Duodenal mucosa (tissue), 2 donors: ENCODE results near the gene SAMD7.

ENCODE experiments used
- H3K27ac ChIP-seq: one replicate; pipeline ENCODE4 v1.7.0; 2013; ENCODE audit warnings: low read depth, low read length
- H3K27me3 ChIP-seq, 2 donors: one replicate each; pipeline ENCODE4 v1.7.0; 2013; ENCODE audit warnings: low read length in 2 of 2, control low read depth in 1 of 2; ENCODE audit not compliant: insufficient read depth in 2 of 2, control insufficient read depth in 1 of 2
- H3K36me3 ChIP-seq, 2 donors: one replicate each; pipeline ENCODE4 v1.7.0; 2013; ENCODE audit warnings: low read length in 2 of 2, control low read depth in 1 of 2; ENCODE audit not compliant: insufficient read depth in 2 of 2, control insufficient read depth in 1 of 2
- H3K4me1 ChIP-seq, 2 donors: one replicate each; pipeline ENCODE4 v1.7.0; 2013; ENCODE audit warnings: low read length in 2 of 2, control low read depth in 1 of 2; ENCODE audit not compliant: insufficient read depth in 2 of 2, control insufficient read depth in 1 of 2
- H3K4me3 ChIP-seq, 2 donors: one replicate each; pipeline ENCODE4 v1.7.0; 2013; ENCODE audit warnings: low read length in 2 of 2, low read depth in 1 of 2
- H3K9ac ChIP-seq, 2 donors: one replicate each; pipeline ENCODE4 v1.7.0; 2013; ENCODE audit warnings: low read length in 2 of 2, low read depth in 1 of 2
- H3K9me3 ChIP-seq, 2 donors: one replicate each; pipeline ENCODE4 v1.7.0; 2013; ENCODE audit warnings: low read length in 2 of 2, control low read depth in 1 of 2; ENCODE audit not compliant: control insufficient read depth in 1 of 2

SAMD7 gene

DNA sequence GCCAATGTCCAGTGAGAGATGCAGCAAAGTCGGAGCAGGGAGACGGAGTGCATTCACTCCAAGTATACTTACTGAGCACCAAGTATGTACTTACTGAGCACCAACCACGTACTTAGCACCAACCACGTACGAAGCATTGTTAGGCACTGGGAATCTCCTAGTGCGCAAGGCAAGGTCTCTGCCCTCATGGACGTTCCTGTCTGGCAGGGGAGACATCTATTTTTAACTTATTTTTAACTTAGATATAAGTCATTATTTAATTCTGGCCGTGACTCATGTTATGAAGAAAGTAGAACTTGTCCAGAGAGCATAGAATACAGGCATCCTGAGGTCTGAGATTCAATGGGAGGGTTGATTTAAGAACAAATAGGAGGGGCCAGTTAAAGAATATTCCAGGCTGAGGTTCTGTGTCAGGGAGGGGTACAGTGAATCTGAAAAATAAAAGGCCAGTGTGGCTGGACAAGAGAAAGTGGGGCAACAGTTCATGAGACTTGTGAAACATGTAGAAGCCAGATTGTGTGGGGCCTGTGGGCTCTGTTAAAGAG lies 32.3 kb upstream of the SAMD7 start:
- H3K36me3 ChIP-seq = no peaks in the 10 kb centered on the region
- no peak overlapping the region for H3K4me3 ChIP-seq
- H3K4me1 ChIP-seq = peaks cover 0 to 6% of the 10 kb centered on the region in 2 donors
- no peaks in the 10 kb centered on the region for H3K9me3 ChIP-seq
- H3K27me3 ChIP-seq = no peaks in the 10 kb centered on the region
- no peak overlapping the region for H3K9ac ChIP-seq
- no peak overlapping the region for H3K27ac ChIP-seq

DNA sequence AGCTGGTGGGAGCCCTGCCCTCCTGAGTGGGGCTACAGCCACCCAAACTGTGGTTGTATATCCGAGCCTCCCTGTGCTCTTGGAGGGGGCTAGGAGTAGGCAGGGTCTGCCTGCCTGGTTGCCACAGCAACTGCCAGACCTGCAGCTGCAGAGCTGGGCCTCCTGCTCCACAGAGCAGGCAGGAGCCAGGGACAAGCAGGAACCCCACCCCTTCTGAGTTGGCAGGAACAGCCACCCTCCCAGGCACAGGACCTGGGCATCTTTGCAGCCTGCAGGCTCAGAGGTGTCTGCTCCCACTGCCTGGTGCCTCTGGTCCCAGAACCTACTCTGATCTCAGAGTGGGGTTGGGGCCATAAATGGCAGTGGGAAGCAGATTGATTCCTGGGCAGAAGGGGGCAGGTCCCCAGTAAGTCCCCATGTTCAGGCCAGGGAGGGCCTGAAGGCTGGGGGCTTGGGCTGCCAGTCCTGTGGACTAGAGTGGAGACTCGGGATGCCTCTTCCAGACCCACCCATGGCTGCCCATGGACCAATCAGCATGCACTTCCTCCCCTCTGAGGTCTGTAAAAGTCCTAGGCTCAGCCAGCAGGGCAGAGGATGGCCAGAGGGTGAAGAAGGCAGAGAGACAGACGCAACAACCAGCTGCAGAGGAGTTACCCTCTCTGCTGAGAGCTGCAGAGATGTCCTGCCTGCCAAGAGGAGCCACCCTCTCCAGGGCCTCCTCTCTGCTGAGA lies 31.4 kb upstream of the SAMD7 start:
- Histone ChIP-seq H3K27me3 (no peaks in the 10 kb centered on the region), H3K4me1 (peaks cover 0 to 6% of the 10 kb centered on the region in 2 donors), H3K36me3 (no peaks in the 10 kb centered on the region), H3K9me3 (no peaks in the 10 kb centered on the region), H3K27ac (no peak overlapping the region), H3K9ac (no peak overlapping the region), H3K4me3 (no peak overlapping the region)

DNA sequence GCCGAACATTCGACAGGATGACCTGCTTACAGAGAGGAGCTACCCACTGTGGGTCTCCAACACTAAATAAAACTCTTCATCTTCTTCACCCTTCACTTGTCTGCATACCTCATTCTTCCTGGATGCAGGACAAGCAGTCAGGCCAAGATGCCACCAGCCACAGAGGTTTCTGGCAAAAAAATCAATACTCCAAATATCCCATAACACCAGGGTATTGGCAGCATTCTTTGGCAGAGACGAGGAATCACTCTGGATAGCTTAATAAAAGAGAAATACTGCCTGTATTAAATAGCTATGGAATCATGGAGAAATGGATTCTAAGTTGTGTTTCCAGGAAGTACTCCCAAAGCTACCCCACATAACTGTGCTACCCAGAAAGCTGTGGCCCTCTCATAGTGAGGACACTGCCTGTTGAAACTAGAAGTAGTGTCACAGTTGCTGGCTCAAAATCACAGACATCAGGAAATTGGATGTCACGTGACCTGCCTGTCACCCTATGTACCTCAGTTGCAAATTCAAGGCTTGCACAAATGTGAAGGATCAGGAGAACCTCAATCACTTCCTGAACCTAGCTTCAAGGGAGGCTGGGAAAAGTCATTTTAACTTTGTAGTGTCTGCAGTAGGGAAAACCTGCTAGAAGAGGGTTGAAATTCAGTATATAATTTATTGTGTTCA lies 30.7 kb upstream of the SAMD7 start:
- Histone ChIP-seq H3K36me3 (no peaks in the 10 kb centered on the region), H3K9ac (no peak overlapping the region), H3K27ac (no peak overlapping the region), H3K4me3 (no peak overlapping the region), H3K9me3 (no peaks in the 10 kb centered on the region), H3K27me3 (no peaks in the 10 kb centered on the region), H3K4me1 (peaks cover 0 to 6% of the 10 kb centered on the region in 2 donors)

DNA sequence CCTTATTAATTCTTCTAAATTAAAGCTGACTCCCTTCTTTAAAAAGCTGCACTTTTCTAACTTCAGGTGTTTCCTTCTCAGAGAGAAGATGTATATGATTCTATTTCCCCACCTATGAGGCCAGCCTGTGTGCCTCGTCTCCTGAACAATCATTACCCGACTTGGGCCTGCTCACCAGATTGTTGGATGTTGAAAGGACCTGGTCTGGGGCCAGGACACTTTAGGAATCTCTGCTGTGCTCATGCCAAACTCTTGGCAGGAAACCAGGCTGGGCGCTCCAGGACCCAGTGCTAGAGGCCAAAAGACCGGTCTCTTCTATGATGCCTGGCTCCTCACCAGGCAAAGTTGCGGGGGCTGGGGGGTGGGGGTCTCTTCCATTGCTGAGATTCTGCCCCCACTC lies 24.7 kb upstream of the SAMD7 start:
- Histone ChIP-seq H3K9me3 (no peaks in the 10 kb centered on the region), H3K27ac (no peak overlapping the region), H3K27me3 (no peaks in the 10 kb centered on the region), H3K36me3 (no peaks in the 10 kb centered on the region), H3K4me1 (no peaks in the 10 kb centered on the region), H3K9ac (no peak overlapping the region), H3K4me3 (no peak overlapping the region)

DNA sequence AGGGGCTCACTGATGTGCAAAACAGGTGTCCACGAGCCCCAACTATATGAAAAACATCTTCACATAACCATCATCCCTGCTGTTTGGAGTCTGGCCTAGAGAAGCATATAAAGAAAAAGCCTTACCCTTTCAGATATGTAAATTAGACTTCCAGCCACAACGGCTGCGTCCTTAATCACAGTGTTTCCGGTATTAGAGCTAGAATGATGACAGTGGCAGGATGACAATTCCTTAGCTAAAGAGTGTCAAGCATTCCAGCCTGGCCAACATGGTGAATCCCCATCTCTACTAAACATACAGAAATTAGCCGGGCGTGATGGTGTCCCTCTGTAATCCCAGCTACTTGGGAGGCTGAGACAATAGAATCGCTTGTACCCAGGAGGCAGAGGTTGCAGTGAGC lies 19.5 kb upstream of the SAMD7 start:
- H3K36me3 ChIP-seq = no peaks in the 10 kb centered on the region
- H3K9ac ChIP-seq = no peak overlapping the region
- no peaks in the 10 kb centered on the region for H3K4me1 ChIP-seq
- no peak overlapping the region for H3K27ac ChIP-seq
- no peaks in the 10 kb centered on the region for H3K27me3 ChIP-seq
- H3K9me3 ChIP-seq = no peaks in the 10 kb centered on the region
- no peak overlapping the region for H3K4me3 ChIP-seq

DNA sequence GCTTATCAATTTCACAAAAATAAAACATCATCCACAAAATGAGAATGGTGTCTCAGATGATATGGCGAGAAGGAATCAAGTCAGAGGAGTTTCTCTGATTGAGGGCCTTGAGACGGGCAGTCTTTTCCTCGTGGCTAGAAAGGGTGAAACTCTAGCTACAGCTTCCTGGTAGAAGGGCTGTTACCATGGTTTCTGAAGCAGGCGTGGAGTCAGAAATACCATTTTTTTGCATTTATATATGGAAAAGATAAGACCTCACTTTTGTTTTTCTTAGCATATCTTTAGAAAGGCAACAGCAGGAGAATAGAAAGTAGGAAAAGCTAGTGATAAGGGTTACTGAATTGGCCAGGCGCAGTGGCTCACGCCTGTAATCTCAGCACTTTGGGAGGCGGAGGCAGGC lies 17.3 kb upstream of the SAMD7 start:
- Histone ChIP-seq H3K9ac (no peak overlapping the region), H3K27me3 (no peaks in the 10 kb centered on the region), H3K27ac (no peak overlapping the region), H3K9me3 (no peaks in the 10 kb centered on the region), H3K36me3 (no peaks in the 10 kb centered on the region), H3K4me3 (no peak overlapping the region), H3K4me1 (no peaks in the 10 kb centered on the region)

DNA sequence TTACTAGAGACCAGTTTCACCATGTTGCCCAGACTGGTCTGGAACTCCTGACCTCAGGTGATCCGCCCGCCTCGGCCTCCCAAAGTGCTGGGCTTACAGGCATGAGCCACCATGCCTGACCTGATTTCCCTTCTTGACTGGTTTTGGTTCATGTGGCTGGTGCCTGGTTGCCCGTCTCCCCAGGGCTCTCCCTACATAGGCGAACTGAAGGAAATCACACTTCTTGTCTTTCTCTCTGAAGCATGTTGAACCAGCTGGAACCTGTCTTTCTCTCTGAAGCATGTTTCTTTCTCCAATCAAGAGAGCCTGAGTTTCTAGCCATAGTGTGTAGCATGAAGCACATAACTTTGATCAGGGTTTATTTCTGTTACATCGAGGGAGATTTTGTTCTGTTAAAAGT lies 16.3 kb upstream of the SAMD7 start:
- no peaks in the 10 kb centered on the region for H3K9me3 ChIP-seq
- H3K4me1 ChIP-seq = no peaks in the 10 kb centered on the region
- H3K4me3 ChIP-seq = no peak overlapping the region
- no peak overlapping the region for H3K9ac ChIP-seq
- no peaks in the 10 kb centered on the region for H3K27me3 ChIP-seq
- H3K36me3 ChIP-seq = no peaks in the 10 kb centered on the region
- H3K27ac ChIP-seq = no peak overlapping the region

DNA sequence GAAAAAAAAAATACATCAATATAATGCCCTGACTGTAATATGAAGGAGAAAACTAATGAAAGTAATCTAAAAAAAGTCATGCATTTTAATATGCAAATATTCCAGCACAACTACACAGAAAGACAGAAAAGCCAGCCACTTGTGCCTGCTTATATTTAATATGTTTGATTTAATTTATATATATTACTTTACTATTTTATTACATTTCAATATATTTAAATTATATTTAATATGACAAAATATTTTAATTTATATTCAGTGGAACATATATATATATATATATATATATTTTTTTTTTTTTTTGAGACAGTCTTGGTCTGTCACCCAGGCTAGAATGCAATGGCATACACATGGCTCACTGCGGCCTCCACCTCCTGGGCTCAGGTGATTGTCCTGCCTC lies 14.1 kb upstream of the SAMD7 start:
- H3K4me1 ChIP-seq = no peaks in the 10 kb centered on the region
- no peak overlapping the region for H3K4me3 ChIP-seq
- no peak overlapping the region for H3K27ac ChIP-seq
- no peaks in the 10 kb centered on the region for H3K36me3 ChIP-seq
- H3K27me3 ChIP-seq = no peaks in the 10 kb centered on the region
- H3K9ac ChIP-seq = no peak overlapping the region
- peaks cover 3 to 18% of the 10 kb centered on the region in 2 donors for H3K9me3 ChIP-seq

DNA sequence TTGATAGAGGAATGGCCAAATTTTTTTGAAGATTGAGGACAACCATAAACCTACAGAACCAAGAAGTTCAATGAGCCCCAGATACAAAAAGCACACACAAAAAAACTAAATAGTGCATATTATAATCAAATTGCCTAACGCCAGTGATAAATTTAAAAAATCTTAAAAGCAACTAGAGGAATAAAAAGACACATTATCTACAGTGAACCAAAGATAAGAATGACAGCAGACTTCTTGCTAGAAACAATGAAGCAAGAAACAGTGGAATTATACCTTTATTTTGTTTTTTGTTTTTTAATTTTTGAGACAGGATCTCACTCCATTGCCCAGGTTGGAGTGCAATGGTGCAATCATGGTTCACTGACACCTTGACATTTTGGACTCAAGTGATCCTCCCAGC lies 9.9 kb upstream of the SAMD7 start:
- H3K9me3 ChIP-seq = peaks cover 3 to 19% of the 10 kb centered on the region in 2 donors
- H3K27ac ChIP-seq = no peak overlapping the region
- H3K4me1 ChIP-seq = peaks cover 0 to 7% of the 10 kb centered on the region in 2 donors
- no peaks in the 10 kb centered on the region for H3K36me3 ChIP-seq
- H3K27me3 ChIP-seq = no peaks in the 10 kb centered on the region
- H3K4me3 ChIP-seq = no peak overlapping the region
- H3K9ac ChIP-seq = no peak overlapping the region

DNA sequence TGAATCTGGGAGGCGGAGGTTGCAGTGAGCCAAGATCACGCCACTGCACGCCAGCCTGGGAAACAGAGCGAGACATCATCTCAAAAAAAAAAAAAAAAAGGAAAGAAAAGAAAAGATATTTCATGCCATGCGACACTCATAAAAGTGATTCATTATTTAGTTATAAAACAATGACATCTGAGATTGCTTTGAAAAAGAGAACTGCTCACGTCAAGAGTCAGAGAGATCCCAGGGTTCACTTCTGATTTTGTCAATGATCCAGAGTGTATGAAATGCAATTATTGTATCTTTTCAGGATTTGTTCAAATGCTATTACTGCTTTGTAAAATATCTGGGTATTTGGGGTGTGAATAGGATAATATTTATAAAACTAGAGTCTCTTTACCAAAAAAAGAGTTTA lies 6.0 kb upstream of the SAMD7 start:
- no peak overlapping the region for H3K4me3 ChIP-seq

More for the DNA sequence above, 6.0 kb upstream of the SAMD7 start:
- no peaks in the 10 kb centered on the region for H3K27me3 ChIP-seq
- H3K27ac ChIP-seq = no peak overlapping the region
- H3K9me3 ChIP-seq = peaks cover 3 to 19% of the 10 kb centered on the region in 2 donors
- H3K9ac ChIP-seq = no peak overlapping the region
- no peaks in the 10 kb centered on the region for H3K36me3 ChIP-seq
- peaks cover 0 to 7% of the 10 kb centered on the region in 2 donors for H3K4me1 ChIP-seq
